NCI-H146 treated with DMSO at 0.1 percent for 48 hours (cell line): ENCODE data around the gene FNTB.
A peak's percentile ranks its signal among the peaks of the same experiment; 100 is the strongest.

ENCODE experiments used
- DNase-seq: peaks from one replicate; lab custom pipeline; 2025; ENCODE audit not compliant: unreplicated experiment; lab: John Stamatoyannopoulos, UW

The FNTB gene

DNA sequence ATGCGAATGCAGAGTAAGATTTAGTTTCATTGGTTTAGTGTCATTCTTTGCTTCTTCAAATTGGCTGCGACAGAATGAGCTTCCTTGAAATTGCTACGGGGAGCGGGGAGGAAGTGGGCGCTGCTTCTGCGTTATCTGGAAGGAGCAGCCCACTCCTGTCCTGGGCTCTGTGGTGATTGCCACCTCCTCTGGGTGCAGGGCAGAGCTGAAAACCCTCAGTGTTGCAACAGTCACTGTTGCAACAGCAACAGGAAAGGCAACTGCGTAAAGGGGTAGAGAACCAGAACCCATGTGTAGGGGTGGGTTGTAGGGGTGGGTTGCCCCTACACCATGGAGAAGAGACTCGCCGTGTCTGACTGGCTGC is 57.9 kb downstream of the FNTB start:
- no peak for DNase-seq

DNA sequence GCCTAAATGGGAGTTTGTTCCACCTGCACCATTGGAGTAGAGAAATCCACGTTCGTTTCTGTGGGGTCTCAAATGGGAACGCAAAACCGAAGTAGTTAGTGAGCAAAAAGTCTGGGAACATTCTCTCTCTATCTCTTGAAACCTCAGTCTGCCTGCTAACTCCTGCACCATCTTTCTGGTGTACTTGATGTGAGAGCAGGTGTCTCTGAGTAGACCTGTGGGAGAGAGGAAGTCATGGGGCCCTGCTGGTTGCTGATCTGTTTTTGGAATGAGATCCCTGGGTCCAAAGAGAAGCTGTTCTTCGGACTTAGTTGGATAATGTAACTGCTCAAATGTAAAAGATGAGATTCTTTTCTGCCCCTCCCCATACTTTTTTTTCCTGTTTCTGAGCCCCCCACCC is 58.3 kb downstream of the FNTB start:
- DNase-seq: no peak

DNA sequence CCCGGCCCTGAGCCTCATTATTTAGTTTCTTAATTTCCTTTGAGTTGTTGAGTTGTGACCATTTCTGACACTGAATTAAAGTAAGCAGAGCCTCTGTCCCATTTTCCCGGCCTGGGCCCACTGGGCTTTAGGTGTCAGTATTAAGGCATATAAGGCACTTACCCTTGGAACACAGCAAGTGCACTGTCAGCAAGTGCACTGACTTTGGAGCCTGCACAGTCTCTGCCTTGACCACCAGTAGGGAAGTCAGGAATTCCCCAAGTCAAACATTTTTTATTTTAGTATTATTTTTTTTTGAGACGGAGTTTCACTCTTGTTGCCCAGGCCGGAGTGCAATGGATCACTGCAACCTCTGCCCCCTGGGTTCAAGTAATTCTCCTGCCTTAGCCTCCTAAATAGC is 59.0 kb downstream of the FNTB start:
- DNase-seq: no peak

DNA sequence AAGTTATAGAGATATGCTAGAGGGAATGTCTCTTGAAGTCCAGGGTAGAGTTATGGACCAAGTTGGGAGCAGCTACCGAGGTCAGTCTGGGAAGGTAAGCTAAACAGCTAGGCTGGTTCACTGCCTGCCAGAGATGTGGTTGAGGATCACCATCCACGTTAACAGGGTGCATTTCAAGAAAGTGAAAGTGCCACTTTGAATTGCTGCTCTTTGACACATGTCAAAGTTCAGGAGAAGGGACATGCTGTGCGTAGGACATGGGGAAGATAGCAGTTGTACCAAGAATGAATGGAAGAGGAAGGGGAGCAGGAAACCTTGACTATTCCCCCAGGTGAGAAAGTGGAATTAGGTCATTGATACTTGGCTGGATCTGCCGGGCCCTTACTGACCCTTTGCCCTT is 66.1 kb downstream of the FNTB start:
- DNase-seq: no peak

DNA sequence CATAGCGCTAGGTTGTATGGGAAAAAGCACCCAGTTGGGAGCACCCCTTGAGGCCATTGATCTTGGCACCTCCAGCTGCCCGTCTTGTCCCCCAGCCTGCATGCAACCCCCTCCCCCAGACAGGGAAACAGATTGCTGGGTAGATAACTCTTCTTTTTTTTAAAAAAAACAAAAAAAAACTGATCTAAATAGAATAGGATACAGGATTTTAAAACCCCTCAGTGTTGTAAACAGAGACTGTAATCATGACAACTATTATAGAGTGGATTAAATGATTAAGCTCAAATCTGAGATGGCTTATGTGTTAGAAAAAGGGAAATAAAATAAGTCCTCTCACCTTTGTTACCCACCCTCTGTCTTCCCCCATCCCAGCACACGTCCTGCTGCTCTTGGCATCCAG is 66.8 kb downstream of the FNTB start:
- DNase-seq: no peak

DNA sequence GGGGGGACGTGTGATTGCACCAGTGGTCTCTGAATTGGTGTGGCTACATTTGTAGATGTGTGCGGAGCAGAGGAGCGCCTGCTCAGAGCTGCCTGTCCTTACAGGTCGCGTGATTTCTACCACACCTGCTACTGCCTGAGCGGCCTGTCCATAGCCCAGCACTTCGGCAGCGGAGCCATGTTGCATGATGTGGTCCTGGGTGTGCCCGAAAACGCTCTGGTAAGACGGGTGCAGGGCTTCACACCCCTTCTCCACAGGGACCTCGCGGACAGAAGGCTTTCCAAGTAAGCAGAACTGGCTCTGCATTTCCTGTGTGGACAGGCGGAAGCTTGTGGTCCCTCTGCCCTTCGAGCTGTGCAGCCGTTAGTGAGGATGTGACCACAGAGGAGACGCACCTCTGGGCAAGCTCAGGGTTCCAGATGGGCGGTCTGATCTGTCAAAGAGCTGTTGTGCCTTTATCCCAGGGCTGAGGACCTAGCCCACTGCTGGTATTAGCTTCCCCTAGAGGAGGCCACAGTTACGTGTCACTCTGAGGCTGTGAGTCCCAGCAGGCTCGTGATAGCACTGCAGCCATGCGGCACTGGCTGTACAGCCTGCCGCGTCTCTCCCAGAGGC is 67.9 kb downstream of the FNTB start:
- DNase-seq: no peak

DNA sequence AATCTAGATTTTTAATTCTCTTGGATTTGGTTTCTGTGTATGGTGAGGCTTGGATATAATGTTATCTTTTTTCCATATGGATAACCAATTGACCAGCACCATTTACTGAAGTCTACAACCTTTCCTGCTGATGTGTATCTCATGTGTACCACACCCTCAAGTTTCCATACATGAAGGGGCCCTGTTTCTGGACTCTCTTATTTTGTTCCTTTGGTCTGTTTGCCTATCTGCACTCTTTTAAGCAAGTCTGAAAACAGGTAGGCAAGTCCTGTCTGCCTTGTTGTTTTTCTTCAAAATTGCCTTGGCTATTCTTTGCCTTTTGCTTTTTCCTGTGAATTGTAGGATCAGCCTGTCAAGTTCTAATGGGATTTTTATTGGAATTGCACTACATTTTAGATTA is 71.0 kb downstream of the FNTB start:
- DNase-seq: no peak

DNA sequence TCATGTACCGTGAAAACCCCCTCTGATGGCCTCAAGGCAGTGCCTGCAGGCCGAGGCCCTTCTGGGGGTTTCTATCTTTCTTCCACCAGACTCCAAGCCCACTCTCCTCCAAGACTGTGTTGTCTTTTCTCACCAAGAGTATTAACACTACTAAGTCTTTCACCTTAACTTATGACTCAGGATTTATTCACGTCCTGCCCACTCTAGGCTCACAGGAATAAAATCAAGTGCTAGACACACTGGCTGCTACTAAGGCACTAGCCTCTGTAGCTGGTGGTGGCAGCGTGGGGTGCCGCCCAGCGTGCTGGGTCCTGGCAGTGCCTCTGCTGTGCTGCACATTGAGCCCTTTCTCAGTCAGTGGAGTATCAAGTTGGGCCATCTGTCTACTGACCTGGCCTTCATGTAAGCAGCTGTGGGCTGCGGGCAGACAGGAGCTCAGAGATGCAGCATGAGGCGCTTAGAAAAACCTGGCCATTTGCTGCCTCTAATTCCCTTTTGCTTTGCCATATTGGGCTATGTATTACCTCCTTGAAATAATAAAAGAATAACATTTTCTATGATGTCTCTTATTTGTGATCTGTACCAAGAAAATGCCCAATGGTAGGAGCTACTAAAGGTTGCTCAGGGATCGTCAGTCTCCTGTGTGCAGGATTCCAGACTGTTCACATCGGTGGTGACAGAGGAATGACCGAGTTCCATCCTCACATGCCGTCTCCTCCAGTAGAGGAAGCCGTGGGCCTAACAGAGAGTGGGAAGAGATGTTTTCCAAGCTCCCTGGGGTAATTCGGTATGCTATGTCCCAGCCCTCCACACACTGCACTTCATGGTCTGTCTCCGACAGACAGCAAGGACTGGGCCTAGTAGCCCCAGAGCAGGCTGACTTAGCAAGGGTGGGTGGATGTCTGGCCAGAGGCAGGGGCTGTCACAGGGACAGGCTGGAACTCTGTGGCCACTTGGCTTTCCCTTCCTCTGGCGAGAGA is 75.7 kb downstream of the FNTB start:
- no peak for DNase-seq

DNA sequence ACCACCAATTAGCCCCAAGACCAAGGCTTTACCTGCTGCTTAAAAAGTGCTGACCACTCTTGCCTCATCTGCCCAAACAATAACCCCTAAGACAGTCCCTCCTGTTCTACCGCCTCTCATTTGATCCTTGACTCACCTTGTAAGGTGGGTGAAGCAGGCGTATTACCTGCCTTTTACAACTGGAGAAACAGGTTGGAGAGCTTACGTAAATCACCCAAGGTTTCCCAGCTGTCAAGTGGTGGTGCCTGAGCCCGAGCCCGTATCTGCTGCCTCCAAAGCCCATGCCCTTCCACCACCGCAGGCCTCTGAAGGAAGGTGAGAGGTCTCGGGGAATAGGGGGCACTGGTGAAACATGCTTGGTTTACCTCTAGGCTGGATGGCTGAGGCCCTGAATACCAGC is 79.0 kb downstream of the FNTB start:
- no peak for DNase-seq

DNA sequence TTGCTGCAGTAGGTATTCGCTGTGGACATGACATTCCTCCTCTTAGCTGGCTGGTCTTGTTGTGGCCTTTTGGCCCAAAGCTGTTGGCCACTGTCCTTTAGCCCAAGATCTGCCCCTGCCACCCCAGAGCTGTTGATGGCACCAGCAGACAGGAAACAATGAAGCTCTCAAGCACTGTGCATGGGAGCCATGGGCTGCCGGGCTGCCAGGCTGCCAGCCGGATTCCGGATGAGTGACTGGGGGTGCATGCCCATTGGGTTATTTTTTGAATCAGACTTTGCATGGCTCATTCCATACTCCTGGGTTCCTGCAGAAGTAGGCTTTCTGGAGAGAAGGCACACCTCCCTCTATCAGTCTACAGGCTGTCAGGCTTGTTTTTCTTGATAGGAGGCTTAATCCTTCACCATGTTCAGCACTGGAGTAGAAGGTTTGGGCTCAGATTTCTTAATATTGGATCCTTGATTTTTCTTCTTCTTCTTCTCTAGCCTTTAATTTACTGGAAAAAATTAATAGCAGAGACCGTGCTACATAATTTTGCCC is 83.2 kb downstream of the FNTB start:
- no peak for DNase-seq

DNA sequence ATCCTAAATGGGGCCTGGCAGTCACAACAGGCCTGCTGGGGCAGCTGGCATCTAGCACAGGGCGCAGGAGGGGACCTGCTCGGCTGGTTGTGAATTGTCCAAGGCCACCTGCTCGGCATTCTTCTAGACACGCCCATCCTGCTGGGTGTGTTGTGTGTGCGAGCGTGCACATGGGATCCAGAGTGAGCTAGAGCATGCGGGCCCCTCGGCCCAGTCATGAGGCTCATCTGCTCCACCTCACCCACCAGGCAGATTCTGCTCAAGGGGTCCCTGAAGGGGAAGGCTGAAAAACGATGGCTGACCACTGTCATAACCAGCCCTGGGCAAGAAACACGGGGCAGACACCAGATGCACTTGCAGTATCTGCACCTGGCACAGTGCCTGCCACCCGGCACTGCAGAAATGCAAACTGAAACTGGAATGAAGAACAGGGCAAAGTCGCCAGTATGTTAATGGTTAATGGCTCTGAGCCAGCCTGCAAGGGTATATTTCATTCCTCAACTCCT is 83.8 kb downstream of the FNTB start:
- DNase-seq: peak; percentile 32

DNA sequence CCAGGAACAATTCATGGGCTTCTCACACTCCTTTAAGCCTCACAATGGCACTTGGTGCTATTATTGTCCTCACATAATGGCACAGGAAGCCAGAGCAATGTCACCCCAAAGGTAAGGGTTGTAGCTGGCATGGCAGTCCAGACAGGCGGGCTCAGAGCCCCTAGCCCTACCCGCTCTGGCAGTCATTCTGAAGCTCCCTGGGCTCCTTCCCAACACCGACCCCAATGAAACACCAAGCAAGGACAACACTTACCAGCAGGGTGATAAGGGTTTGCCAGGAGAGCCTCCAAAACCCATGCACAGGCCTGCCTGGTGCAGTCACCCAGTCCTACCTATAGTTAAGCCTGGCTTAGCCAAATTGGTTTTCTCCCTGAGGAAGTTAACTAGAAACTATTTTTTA is 84.8 kb downstream of the FNTB start:
- no peak for DNase-seq

DNA sequence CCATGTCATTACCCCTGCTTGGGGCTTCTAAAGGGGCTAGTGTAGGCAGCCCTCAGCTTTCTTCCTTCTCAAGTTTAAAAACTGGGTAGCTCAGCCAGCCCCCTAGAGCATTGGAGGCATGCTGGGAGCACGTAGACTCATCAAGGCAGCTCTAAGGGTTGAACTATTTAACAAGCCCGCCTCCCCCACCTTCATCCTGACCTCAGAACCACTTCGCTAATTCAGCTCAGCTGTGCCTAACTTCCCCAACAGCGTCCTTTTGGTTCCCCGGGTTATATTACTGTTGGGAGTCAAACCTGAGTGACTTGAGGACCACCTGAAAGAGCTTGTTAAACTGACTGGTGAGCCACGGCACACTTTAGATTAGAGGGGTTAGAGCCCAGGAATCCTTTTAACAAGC is 85.6 kb downstream of the FNTB start:
- no peak for DNase-seq

DNA sequence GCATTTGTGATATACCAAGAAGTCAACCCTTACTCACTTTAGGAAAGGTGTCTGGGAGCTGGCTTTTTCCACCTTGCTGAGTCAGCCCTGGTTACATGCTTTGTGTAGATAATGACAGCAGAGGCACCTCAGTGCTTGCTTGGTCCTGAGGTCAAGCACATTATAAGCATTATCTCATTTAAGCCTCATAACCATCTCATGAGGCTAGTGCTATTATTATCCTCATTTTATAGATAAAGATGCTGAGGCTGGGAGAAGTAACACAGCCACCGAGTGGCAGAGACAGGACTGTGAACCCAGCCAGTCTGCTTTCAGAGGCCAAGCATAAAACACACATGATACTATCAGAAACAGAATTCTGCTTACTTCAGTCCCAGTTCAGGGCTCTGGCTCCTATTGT is 86.2 kb downstream of the FNTB start:
- no peak for DNase-seq

DNA sequence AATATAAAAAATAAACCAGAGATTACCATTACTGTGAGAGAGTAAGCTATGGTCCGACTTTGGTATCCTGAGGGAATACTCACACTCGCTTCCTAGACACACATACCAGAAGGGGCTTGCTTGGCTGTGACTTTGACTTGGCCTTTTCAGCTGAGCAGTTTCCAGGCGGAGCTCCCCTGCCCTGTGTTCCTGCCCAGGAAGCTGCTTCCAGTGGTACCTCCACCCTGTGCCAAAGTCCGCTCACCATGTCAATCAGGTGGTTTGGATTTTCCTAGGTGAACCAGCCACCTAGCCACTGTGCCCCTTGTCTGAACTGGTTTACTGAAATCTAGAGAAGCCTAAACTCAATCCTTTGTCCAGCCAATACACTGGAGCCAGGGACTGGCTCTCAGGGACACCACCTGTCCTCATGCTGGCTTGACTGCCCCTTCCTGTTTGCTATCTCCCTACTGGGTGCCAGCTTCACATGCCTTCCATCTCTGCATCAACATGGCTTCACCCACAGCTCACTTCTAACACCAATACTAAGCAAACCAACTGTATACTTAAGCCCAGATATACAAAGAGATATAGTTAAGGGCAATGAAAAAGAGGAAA is 87.0 kb downstream of the FNTB start:
- DNase-seq: no peak

DNA sequence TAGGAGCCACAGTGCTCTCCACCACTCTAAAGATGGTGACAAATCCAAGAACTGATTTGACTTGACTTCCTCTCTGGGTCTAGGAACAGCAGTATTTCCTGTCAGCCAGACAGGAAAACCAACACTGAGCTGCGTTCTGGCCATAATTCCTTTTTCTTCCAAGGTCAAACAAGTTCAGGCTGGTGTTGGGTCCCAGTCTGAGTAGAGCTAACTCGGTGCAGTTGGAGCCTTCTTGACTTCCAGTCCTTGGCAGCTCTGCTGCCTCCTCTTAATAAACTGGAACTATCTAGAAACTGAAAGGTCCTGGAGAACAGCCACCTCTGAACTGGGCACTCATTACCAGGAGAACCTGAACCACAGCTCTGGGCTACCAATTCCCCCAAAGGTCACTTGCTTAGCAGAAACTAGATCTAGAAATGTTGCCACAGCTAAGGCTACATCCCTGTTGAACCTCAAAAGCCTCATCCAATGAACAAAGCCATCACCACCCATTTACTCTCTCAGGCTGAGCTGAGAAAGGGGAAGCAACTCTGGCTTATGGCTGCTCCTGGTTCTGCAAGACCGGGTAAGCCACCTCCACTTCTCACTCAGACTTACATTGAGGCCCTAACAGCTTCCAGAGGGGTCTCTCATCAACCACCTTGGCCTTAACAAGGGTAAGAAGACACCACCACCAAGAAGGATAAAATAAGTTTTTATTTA is 87.9 kb downstream of the FNTB start:
- DNase-seq: no peak

DNA sequence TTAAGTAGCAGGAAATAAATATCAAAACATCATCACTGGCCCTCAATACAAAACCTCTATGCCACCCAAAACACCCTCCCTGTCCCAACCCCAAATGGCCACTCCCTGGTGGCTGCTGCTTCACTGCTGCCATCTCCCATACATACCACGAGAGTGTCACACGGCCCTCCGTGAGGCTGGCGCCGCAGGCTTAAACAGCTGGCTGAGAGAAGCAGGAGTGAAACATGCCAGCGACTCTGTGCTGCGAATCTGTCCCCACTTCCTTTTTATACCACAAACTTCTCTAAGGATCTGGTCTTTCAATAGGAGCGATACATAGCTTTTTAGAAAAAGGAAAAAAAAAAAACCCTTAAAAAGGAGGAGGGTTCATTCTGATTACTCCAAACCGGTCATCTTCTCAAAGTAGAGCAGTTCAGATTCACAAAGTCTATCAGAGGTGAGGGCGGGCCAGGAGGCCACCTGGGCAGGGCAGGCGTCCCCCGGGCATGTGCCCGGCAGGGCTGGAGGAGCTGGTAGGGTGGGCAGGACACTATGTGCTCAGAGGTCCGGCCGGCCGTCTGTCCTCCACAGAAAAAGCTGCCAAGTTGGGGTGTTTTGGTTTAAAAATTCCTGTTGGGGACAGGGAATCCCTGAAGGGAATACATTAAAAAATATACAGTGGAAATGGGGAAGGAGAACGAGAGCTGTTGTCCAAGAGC is 89.1 kb downstream of the FNTB start:
- no peak for DNase-seq

DNA sequence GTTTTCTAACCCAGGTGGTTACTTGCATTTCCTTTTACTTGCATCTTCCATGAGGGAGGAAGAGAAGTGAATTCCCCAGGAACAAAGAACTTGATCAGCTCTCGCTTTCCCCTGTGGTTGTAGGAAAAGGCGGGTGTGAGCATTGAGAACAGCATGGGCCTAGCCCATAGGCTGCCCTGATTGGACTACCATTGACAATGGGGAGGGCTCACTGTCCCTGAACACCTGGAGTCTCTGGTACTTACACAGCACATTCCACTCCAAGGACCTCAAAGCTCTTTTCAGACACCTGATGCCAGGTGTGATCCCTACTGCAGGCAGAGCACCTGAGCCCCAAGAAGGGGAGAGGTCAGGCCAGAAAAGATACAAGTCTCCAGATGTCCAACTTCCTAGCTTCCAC is 90.6 kb downstream of the FNTB start:
- DNase-seq: no peak

DNA sequence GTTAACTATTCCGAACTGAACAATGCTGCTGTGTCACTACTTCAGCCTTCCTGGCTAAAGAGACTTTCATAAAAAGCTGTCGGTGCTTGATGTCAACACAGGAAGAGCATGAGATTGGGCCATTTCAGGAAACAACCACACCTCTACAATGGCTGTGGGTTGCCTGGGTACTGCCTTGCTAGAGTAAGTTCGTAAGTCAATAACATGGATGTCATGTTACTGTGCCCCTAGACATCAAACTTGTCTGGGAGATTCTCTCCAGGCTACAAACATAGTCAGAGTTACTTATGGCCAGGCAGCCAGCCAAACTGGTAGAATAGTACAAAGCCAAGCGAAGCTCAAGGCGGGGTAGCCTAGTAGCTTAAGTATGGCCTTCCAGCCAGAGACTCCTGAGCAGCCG is 92.5 kb downstream of the FNTB start:
- DNase-seq: no peak

DNA sequence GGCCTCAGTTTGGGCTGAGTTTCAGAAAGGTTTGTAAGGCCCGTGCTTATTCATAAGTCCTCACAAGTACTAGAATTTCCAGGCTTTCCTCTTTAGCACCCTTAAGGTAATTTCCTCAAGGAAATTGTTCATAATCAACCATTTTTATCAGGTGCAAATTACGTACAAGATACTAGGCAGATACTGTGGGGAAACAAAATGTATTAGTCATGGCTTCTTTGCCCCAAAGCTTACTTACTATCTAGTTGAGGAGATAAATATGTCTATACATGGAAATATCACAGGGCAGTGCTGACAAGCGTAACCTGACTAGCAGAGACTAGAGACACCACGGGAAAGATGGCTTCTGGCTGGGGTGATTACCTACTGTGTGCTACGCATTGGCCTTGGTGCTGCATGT is 93.1 kb downstream of the FNTB start:
- no peak for DNase-seq
